Endodermal cell (in vitro differentiated cells): ENCODE measurements around the gene CMTM7. TPM values are rescaled to one million over a fixed set of nuclear protein-coding genes. Genes with fewer than 3 reads are reported as not detected.

Experiments used
- DNase-seq: peaks from one replicate; pipeline ENCODE4 v3.0.0-alpha.2; 2017
- H3K27ac ChIP-seq: 2 replicates; pipeline ENCODE4 v1.5.1; 2013; ENCODE audit warnings: mild to moderate bottlenecking, low read depth, low read length, moderate library complexity
- H3K27me3 ChIP-seq: 2 replicates; pipeline ENCODE4 v1.6.1; 2013; ENCODE audit warnings: mild to moderate bottlenecking, low read length, moderate library complexity; ENCODE audit not compliant: insufficient read depth, control insufficient read depth, poor library complexity, severe bottlenecking
- H3K36me3 ChIP-seq: 2 replicates; pipeline ENCODE4 v1.7.0; 2013; ENCODE audit warnings: mild to moderate bottlenecking, low read length, moderate library complexity; ENCODE audit not compliant: control insufficient read depth, insufficient read depth
- H3K4me1 ChIP-seq: one replicate; pipeline ENCODE4 v1.7.0; 2013; ENCODE audit warnings: low read length; ENCODE audit not compliant: control insufficient read depth, insufficient read depth
- H3K4me3 ChIP-seq: 2 replicates; pipeline ENCODE4 v1.5.1; 2013; ENCODE audit warnings: mild to moderate bottlenecking, low read length, moderate library complexity
- H3K9ac ChIP-seq: 2 replicates; pipeline ENCODE4 v1.6.1; 2013; ENCODE audit warnings: mild to moderate bottlenecking, low read length, moderate library complexity; ENCODE audit not compliant: poor library complexity, severe bottlenecking; ENCODE audit errors: extremely low read depth
- H3K9me3 ChIP-seq: 2 replicates; pipeline ENCODE4 v1.6.1; 2013; ENCODE audit warnings: mild to moderate bottlenecking, low read length, moderate library complexity; ENCODE audit not compliant: control insufficient read depth
- H3K27ac Mint-ChIP-seq: 2 replicates; pipeline ENCODE4 v1.8.0; 2020; ENCODE audit warnings: mixed read lengths
- H3K27me3 Mint-ChIP-seq: 2 replicates; pipeline ENCODE4 v1.8.0; 2021; ENCODE audit warnings: mild to moderate bottlenecking, mixed read lengths; ENCODE audit not compliant: insufficient read depth
- H3K36me3 Mint-ChIP-seq: 2 replicates; pipeline ENCODE4 v1.8.0; 2020; ENCODE audit warnings: low read depth, mixed read lengths
- H3K4me1 Mint-ChIP-seq: 2 replicates; pipeline ENCODE4 v1.8.0; 2020; ENCODE audit warnings: mixed read lengths
- H3K4me3 Mint-ChIP-seq: 2 replicates; pipeline ENCODE4 v1.8.0; 2020; ENCODE audit warnings: mild to moderate bottlenecking, moderate library complexity, mixed read lengths
- H3K9me3 Mint-ChIP-seq: 2 replicates; pipeline ENCODE4 v1.8.0; 2020; ENCODE audit warnings: mild to moderate bottlenecking, mixed read lengths
- CTCF ChIP-seq: fragments of 200-600 bp; sonication (generic); conservative IDR thresholded peaks from 2 replicates; pipeline ENCODE4 v1.5.0; 2021; ENCODE audit warnings: antibody characterized with exemption, mild to moderate bottlenecking
- WGBS, 2 experiments: methylation state at CpG; one replicate each; pipeline versions ENCODE4 v1.1.5 to v1.1.7; 2013; ENCODE audit warnings: missing lambda C conversion rate in 2 of 2, mixed read lengths in 1 of 2; ENCODE audit not compliant: insufficient coverage in 1 of 2, insufficient read length in 1 of 2; 5-methylcytosine and 5-hydroxymethylcytosine counted together
- total RNA-seq, 2 donors: library from RNA; stranded (reverse); fragmentation: NEBNext Ultra II Directional in 1 of 2; extraction: Animal tissue kit (Norgen Biotek cat#: 25700) in 1 of 2; gene quantifications; 2 replicates in 1 of 2; 3 replicates in 1 of 2; pipeline ENCODE4 v1.2.1, GENCODE V29; 2021

Gene CMTM7
- total RNA-seq, 2 donors from 2014 or later, result 11.1 TPM

GRCh38 chr3:32483772-32484171 is 92.1 kb downstream of the CMTM7 start:
- H3K4me3 ChIP-seq, result no peak overlapping the region
- Mint-ChIP-seq H3K27me3 (no peaks in the 10 kb centered on the region), H3K4me3 (no peak overlapping the region), H3K27ac (no peak overlapping the region), H3K36me3 (peaks cover 40% of the 10 kb centered on the region), H3K9me3 (no peaks in the 10 kb centered on the region), H3K4me1 (peaks cover 3% of the 10 kb centered on the region)
- H3K4me1 ChIP-seq, result no peaks in the 10 kb centered on the region
- H3K9ac ChIP-seq, result no peak overlapping the region
- no peak for DNase-seq
- peaks cover 39% of the 10 kb centered on the region for H3K36me3 ChIP-seq
- 60% methylated on average over 1 of the region's 1 CpG; no CpG with 5 or more reads in 1 of the 2 experiments for WGBS, 2 experiments
- H3K27me3 ChIP-seq, result no peaks in the 10 kb centered on the region
- peak; percentile 30 for TF ChIP-seq CTCF
- no peak overlapping the region for H3K27ac ChIP-seq
- H3K9me3 ChIP-seq, result no peaks in the 10 kb centered on the region

GRCh38 chr3:32484436-32484835 is 92.8 kb downstream of the CMTM7 start:
- TF ChIP-seq CTCF, result no peak
- no peaks in the 10 kb centered on the region for H3K27me3 Mint-ChIP-seq
- H3K27ac ChIP-seq, result no peak overlapping the region
- H3K36me3 Mint-ChIP-seq, result peaks cover 34% of the 10 kb centered on the region
- H3K4me3 ChIP-seq, result no peak overlapping the region
- H3K9ac ChIP-seq, result no peak overlapping the region
- no peak overlapping the region for H3K4me3 Mint-ChIP-seq
- H3K36me3 ChIP-seq, result peaks cover 39% of the 10 kb centered on the region
- H3K27ac Mint-ChIP-seq, result no peak overlapping the region
- H3K4me1 ChIP-seq, result no peaks in the 10 kb centered on the region
- no peaks in the 10 kb centered on the region for H3K9me3 Mint-ChIP-seq
- WGBS, 2 experiments, result 93 to 94% methylated on average over 4 to 6 of the region's 6 CpGs
- H3K4me1 Mint-ChIP-seq, result peaks cover 3% of the 10 kb centered on the region
- DNase-seq, result no peak
- H3K27me3 ChIP-seq, result no peaks in the 10 kb centered on the region
- no peaks in the 10 kb centered on the region for H3K9me3 ChIP-seq

- H3K9ac ChIP-seq, result no peak overlapping the region
- Mint-ChIP-seq H3K36me3 (peaks cover 26% of the 10 kb centered on the region), H3K27ac (no peak overlapping the region), H3K9me3 (no peaks in the 10 kb centered on the region), H3K4me3 (no peak overlapping the region), H3K27me3 (no peaks in the 10 kb centered on the region), H3K4me1 (peaks cover 3% of the 10 kb centered on the region)
- no peaks in the 10 kb centered on the region for H3K27me3 ChIP-seq
- peaks cover 27% of the 10 kb centered on the region for H3K36me3 ChIP-seq
- TF ChIP-seq CTCF, result no peak
- no peak for DNase-seq
- H3K4me1 ChIP-seq, result peaks cover 3% of the 10 kb centered on the region
- no peaks in the 10 kb centered on the region for H3K9me3 ChIP-seq
- no peak overlapping the region for H3K4me3 ChIP-seq
- no peak overlapping the region for H3K27ac ChIP-seq
- 100% methylated on average over 3 of the region's 3 CpGs; no CpG with 5 or more reads in 1 of the 2 experiments for WGBS, 2 experiments
Measured at GRCh38 chr3:32487781-32488473, 96.3 kb downstream of the CMTM7 start.
